HG02943 (cell line): ENCODE measurements around the gene MBNL2.
A peak's percentile ranks its signal among the peaks of the same experiment; 100 is the strongest.

Experiments used
- ATAC-seq: cut with Tn5 transposase; IDR thresholded peaks from one replicate; pipeline ENCODE4 v1.9.1; 2021; ENCODE audit warnings: mild to moderate bottlenecking, low read depth, moderate library complexity; ENCODE audit not compliant: unreplicated experiment

The MBNL2 gene

GRCh38 chr13:97366172-97366688, 144.1 kb downstream of the MBNL2 start:
- no peak for ATAC-seq

- ATAC-seq, result no peak
Observed at GRCh38 chr13:97367016-97367822, 145.1 kb downstream of the MBNL2 start.

GRCh38 chr13:97369261-97369893, 147.2 kb downstream of the MBNL2 start:
- ATAC-seq, result peak; percentile 68

GRCh38 chr13:97371486-97372109, 149.5 kb downstream of the MBNL2 start:
- no peak for ATAC-seq

GRCh38 chr13:97372936-97373335, 150.8 kb downstream of the MBNL2 start:
- no peak for ATAC-seq

- ATAC-seq, result no peak
Observed at GRCh38 chr13:97373787-97374186, 151.7 kb downstream of the MBNL2 start.

- ATAC-seq, result no peak
Observed at GRCh38 chr13:97376981-97377380, 154.8 kb downstream of the MBNL2 start.

GRCh38 chr13:97379386-97379785, 157.3 kb downstream of the MBNL2 start:
- ATAC-seq, result no peak

- no peak for ATAC-seq
Observed at GRCh38 chr13:97380696-97381095, 158.6 kb downstream of the MBNL2 start.

- no peak for ATAC-seq
Observed at GRCh38 chr13:97381189-97381588, 159.1 kb downstream of the MBNL2 start.

GRCh38 chr13:97382276-97382675, 160.1 kb downstream of the MBNL2 start:
- ATAC-seq, result no peak

- no peak for ATAC-seq
Observed at GRCh38 chr13:97384371-97384770, 162.2 kb downstream of the MBNL2 start.

GRCh38 chr13:97385146-97385545, 163.0 kb downstream of the MBNL2 start:
- no peak for ATAC-seq

GRCh38 chr13:97385854-97386253, 163.7 kb downstream of the MBNL2 start:
- ATAC-seq, result no peak

- no peak for ATAC-seq
Observed at GRCh38 chr13:97386801-97387484, 164.8 kb downstream of the MBNL2 start.

- no peak for ATAC-seq
Observed at GRCh38 chr13:97387485-97387839, 165.3 kb downstream of the MBNL2 start.

- ATAC-seq, result no peak
Observed at GRCh38 chr13:97387890-97388289, 165.8 kb downstream of the MBNL2 start.

- ATAC-seq, result no peak
Observed at GRCh38 chr13:97388373-97388772, 166.2 kb downstream of the MBNL2 start.

GRCh38 chr13:97390941-97391600, 168.9 kb downstream of the MBNL2 start:
- ATAC-seq, result no peak

GRCh38 chr13:97392020-97392419, 169.9 kb downstream of the MBNL2 start:
- no peak for ATAC-seq
